Transverse colon (tissue), 4 donors: Measurements from ENCODE around the gene RGS5. TPM values are rescaled to one million over a fixed set of nuclear protein-coding genes. Genes with fewer than 3 reads are reported as not detected.

Experiments
- DNase-seq: peaks from one replicate; pipeline ENCODE4 v3.0.0-alpha.2; 2019
- H3K27ac ChIP-seq, 4 donors: fragments of 200-600 bp; sonication (generic); 2 replicates each; pipeline ENCODE4 v1.5.1; 2016 to 2018; ENCODE audit warnings: inconsistent platforms in 4 of 4
- H3K27me3 ChIP-seq: fragments of 200-600 bp; sonication (generic); 2 replicates; pipeline ENCODE4 v1.5.1; 2017; ENCODE audit warnings: inconsistent platforms
- H3K36me3 ChIP-seq, 4 donors: fragments of 200-600 bp; sonication (generic); 2 replicates each; pipeline ENCODE4 v1.5.1; 2017 to 2019; ENCODE audit warnings: inconsistent platforms in 4 of 4
- H3K4me1 ChIP-seq, 4 donors: fragments of 200-600 bp; sonication (generic); 2 replicates each; pipeline ENCODE4 v1.5.1; 2017 to 2020; ENCODE audit warnings: inconsistent platforms in 4 of 4
- H3K4me3 ChIP-seq, 4 donors: fragments of 200-600 bp; sonication (generic); 1 replicate in 1 of 4; 2 replicates in 3 of 4; pipeline versions ENCODE4 v1.5.1 to v1.6.1; 2017 to 2019; ENCODE audit warnings: inconsistent platforms in 4 of 4
- H3K9me3 ChIP-seq, 2 donors: fragments of 200-600 bp; sonication (generic); 2 replicates each; pipeline ENCODE4 v1.5.1; 2017 to 2019; ENCODE audit warnings: inconsistent platforms in 2 of 2
- CTCF ChIP-seq, 5 experiments: fragments of 200-600 bp in 3 of 5; fragments of 450-650 bp in 2 of 5; sonication (generic) in 3 of 5; IDR thresholded peaks; 1 replicate in 2 of 5; 2 replicates in 3 of 5; pipeline ENCODE4 v1.5.1; 2016 to 2017; ENCODE audit warnings: antibody characterized with exemption in 5 of 5, inconsistent platforms in 3 of 5, mild to moderate bottlenecking in 2 of 5, moderate library complexity in 1 of 5
- EP300 ChIP-seq: sonication (generic); formaldehyde crosslinking; IDR thresholded peaks from one replicate; pipeline ENCODE4 v1.6.1; 2017; ENCODE audit warnings: antibody characterized with exemption, low read depth
- POLR2A ChIP-seq: fragments of 450-650 bp; IDR thresholded peaks from one replicate; pipeline ENCODE4 v1.6.1; 2016; ENCODE audit warnings: antibody characterized with exemption, mild to moderate bottlenecking, moderate library complexity
- POLR2AphosphoS5 ChIP-seq, 3 donors: sonication (generic); formaldehyde crosslinking; IDR thresholded peaks; one replicate each; pipeline ENCODE4 v1.6.1; 2016; ENCODE audit warnings: antibody characterized with exemption in 3 of 3
- WGBS, 2 donors: methylation state at CpG; one replicate each; pipeline ENCODE4 v1.1.5; 2018; ENCODE audit warnings: low coverage in 1 of 2; 5-methylcytosine and 5-hydroxymethylcytosine counted together
- in situ Hi-C, 4 donors: fragments of 200-750 bp; cut with MboI; loops; one replicate each; pipeline versions ENCODE4 v1.15.0 to v1.15.1; 2017; ENCODE audit warnings: low sequenced_read_pairs in 3 of 4, low pct_ligation_motif_present in 1 of 4, low pct_unique_long_range_greater_than_20kb in 1 of 4
- intact Hi-C: fragments of 100-400 bp; cut with DNase I; formaldehyde crosslinking; loops from one replicate; pipeline ENCODE4 v1.15.1; 2023; ENCODE audit warnings: low total_unique reads
- total RNA-seq, 4 donors: library from RNA; depleted of rRNA; stranded (reverse); fragments of >200 nt; gene quantifications; one replicate each; pipeline ENCODE4 v1.1.0, GENCODE V29; 2016

Gene RGS5
- total RNA-seq, 4 donors from 2014 or later: 28.1 to 55.6 (median 41.8) TPM

GRCh38 chr1:163227126-163227525 is 24.4 kb upstream of the RGS5 start:
- TF ChIP-seq CTCF (IDR thresholded peaks at IDR 0.05): no peak
- TF ChIP-seq POLR2AphosphoS5 (IDR thresholded peaks at IDR 0.05): no peak
- no peak for TF ChIP-seq POLR2A
- no peak for TF ChIP-seq EP300
- no peaks in the 10 kb centered on the region for H3K4me1 ChIP-seq
- no peaks in the 10 kb centered on the region for H3K36me3 ChIP-seq
- H3K9me3 ChIP-seq: no peaks in the 10 kb centered on the region
- intact Hi-C loops: no loop called here
- in situ Hi-C loops: no loop called here
- 43% methylated on average over 1 of the region's 1 CpG; no CpG with 5 or more reads in 1 of the 2 donors for WGBS, 2 donors
- no peak overlapping the region for H3K27ac ChIP-seq
- no peak overlapping the region for H3K4me3 ChIP-seq
- no peaks in the 10 kb centered on the region for H3K27me3 ChIP-seq
- DNase-seq: no peak

DNA sequence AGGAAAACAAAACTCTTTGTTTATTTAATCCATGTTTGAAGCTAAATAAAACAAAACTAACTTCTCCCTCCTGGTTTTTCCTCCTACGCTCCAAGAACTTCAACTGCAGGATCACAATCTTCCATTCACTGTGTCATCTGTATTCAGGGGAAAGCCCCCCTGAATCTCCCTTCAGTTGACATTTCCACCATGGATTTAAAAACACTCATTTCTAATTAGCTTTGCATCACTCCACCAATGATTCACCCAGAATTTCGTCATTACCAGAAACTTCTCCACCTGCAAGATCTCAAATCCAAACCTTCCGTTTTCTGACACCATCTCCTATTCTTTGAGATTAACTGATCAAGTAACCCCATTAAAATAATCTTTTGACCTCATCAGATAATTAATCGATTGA is 10.9 kb upstream of the RGS5 start:
- H3K27me3 ChIP-seq: no peaks in the 10 kb centered on the region
- DNase-seq: no peak
- no peak overlapping the region for H3K27ac ChIP-seq
- no peaks in the 10 kb centered on the region for H3K4me1 ChIP-seq
- H3K9me3 ChIP-seq: no peaks in the 10 kb centered on the region
- H3K4me3 ChIP-seq: no peak overlapping the region
- WGBS, 2 donors: 84 to 86% methylated on average over 4 of the region's 4 CpGs
- intact Hi-C loops (no loop called here), in situ Hi-C loops (no loop called here)
- H3K36me3 ChIP-seq: no peaks in the 10 kb centered on the region
- no peak for TF ChIP-seq POLR2A
- no peak for TF ChIP-seq EP300
- no peak for TF ChIP-seq CTCF (IDR thresholded peaks at IDR 0.05)
- TF ChIP-seq POLR2AphosphoS5 (IDR thresholded peaks at IDR 0.05): no peak

DNA sequence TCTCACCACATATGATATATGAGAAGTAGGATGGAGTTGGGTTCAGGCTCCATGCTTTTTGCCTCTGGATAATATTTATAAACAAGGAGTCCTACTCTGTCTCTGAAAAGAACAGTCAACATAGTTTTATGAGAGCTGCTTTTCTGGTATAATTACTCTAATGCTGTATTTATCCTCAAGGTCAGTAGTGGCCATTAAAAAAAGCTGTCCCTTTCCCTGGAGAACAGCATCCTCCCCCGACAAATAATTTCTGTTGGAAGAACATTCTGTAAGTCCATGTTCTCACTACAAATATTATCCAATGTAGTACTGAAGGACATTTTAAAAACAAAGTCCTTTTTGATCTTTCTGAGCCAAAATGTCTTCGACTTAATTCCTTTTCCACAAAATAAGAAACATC is 9.0 kb upstream of the RGS5 start:
- in situ Hi-C loops: no loop called here
- 72% methylated on average over 2 of the region's 2 CpGs for WGBS, 2 donors

DNA sequence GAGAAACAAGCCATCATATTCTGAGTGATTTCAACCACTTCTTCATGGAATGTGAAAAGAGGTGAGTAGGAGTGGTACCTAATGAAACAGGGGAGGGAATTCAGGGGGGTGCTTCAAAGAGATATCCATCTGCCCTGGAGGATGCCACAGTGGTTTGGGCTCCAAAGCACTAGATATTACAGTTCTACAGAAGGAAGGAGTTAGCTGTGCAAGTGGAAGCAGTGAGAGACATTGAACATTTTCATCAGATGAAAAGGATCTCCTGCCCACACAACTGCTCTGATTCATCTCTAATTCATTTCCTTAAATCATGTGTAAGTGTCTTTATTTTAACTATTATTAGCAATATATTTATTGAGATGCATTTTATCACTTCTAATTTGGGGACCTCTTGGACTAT is 2.8 kb upstream of the RGS5 start:
- Histone ChIP-seq H3K27ac (no peak overlapping the region), H3K9me3 (no peaks in the 10 kb centered on the region), H3K36me3 (no peaks in the 10 kb centered on the region), H3K4me3 (no peak overlapping the region), H3K27me3 (no peaks in the 10 kb centered on the region), H3K4me1 (no peaks in the 10 kb centered on the region)
- intact Hi-C loops: no loop called here
- no peak for TF ChIP-seq POLR2AphosphoS5 (IDR thresholded peaks at IDR 0.05)
- no peak for TF ChIP-seq POLR2A
- TF ChIP-seq EP300: no peak
- TF ChIP-seq CTCF (IDR thresholded peaks at IDR 0.05): no peak
- no peak for DNase-seq
- in situ Hi-C loops: no loop called here

More for the DNA sequence above, 9.0 kb upstream of the RGS5 start:
- Histone ChIP-seq H3K4me1 (no peaks in the 10 kb centered on the region), H3K36me3 (no peaks in the 10 kb centered on the region), H3K9me3 (no peaks in the 10 kb centered on the region), H3K27ac (no peak overlapping the region), H3K4me3 (no peak overlapping the region), H3K27me3 (no peaks in the 10 kb centered on the region)
- no peak for TF ChIP-seq CTCF (IDR thresholded peaks at IDR 0.05)
- intact Hi-C loops: no loop called here
- no peak for DNase-seq
